Measurements from ENCODE around the gene RASGEF1B. TPM values are rescaled to one million over a fixed set of nuclear protein-coding genes. Genes with fewer than 3 reads are reported as not detected.
A peak's percentile ranks its signal among the peaks of the same experiment; 100 is the strongest.

Gene RASGEF1B
- total RNA-seq, 6 experiments from 2014 or later = 22.9 to 51.9 (median 25.8) TPM

DNA sequence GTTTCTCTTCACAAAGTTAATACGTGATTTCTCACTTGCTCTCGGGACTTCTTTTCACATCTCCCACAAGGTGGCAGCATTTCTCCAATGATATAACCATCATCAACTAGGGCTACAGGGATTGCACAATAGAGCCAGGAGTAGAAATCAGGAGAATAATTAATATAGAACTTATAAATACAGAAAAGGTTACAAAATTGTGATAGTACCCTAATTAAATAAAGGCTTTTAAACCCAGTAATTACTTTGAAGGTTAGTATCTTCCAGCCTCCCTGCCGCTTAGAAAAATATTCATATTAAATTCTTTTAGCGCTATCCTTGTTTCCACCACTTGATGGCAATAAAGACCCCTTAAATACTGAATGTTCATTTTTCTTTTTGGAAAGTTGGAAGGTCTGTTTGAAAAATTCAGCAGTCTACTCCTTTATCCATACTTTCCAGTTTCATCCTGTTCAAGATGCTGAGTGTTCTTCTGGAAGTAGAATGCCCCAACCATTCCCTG is 65.8 kb downstream of the RASGEF1B start:
- intact Hi-C loops (cut with DNase I) = loop anchor here (5.0 to 10.0 kb wide), 2 partner anchors 799 to 861 kb away; no protein-coding TSS in a partner anchor
- 1% methylated on average over 4 of the region's 4 CpGs for WGBS (ENCODE audit: insufficient coverage, low coverage, low lambda C conversion rate, missing lambda C conversion rate)

DNA sequence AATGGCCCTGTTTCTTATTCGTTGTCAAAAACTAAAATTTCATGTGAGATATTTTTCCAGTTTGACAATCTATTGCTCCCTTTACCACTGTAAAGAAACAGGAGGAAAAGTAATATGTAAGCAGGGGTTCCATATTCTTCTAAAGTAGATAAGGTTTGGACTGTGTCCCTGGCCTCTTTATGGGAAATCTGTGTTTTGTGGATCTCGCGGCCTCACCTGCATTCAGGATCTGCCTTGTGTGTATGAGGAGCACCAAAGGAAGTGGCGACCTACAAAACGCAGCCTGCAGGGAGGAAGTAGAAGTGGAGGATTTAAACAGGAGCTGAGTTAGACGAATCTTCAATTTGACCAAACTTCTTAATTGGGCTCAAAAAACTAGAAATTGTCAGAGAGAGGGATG is 67.0 kb downstream of the RASGEF1B start:
- intact Hi-C loops (cut with DNase I) = loop anchor here (5.0 to 10.0 kb wide), 2 partner anchors 800 to 863 kb away; no protein-coding TSS in a partner anchor
- no peak overlapping the region for H3K4me3 ChIP-seq
- DNase-seq (no peak), ATAC-seq (no peak)
- H3K4me1 ChIP-seq = no peaks in the 10 kb centered on the region
- TF ChIP-seq, protein P1, sequence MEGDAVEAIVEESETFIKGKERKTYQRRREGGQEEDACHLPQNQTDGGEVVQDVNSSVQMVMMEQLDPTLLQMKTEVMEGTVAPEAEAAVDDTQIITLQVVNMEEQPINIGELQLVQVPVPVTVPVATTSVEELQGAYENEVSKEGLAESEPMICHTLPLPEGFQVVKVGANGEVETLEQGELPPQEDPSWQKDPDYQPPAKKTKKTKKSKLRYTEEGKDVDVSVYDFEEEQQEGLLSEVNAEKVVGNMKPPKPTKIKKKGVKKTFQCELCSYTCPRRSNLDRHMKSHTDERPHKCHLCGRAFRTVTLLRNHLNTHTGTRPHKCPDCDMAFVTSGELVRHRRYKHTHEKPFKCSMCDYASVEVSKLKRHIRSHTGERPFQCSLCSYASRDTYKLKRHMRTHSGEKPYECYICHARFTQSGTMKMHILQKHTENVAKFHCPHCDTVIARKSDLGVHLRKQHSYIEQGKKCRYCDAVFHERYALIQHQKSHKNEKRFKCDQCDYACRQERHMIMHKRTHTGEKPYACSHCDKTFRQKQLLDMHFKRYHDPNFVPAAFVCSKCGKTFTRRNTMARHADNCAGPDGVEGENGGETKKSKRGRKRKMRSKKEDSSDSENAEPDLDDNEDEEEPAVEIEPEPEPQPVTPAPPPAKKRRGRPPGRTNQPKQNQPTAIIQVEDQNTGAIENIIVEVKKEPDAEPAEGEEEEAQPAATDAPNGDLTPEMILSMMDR (IDR thresholded peaks at IDR 0.05) = no peak
- TF ChIP-seq POLR2A (IDR thresholded peaks at IDR 0.05) = no peak
- H3K27ac ChIP-seq = no peak overlapping the region
- no peaks in the 10 kb centered on the region for H3K27me3 ChIP-seq
- 65% methylated on average over 6 of the region's 6 CpGs for WGBS (ENCODE audit: insufficient coverage, low coverage, low lambda C conversion rate, missing lambda C conversion rate)
- H3K36me3 ChIP-seq = no peaks in the 10 kb centered on the region
- H3K9me3 ChIP-seq = no peaks in the 10 kb centered on the region

More for the DNA sequence above, 65.8 kb downstream of the RASGEF1B start:
- peak in 1 of 3 donors; percentile 54 for DNase-seq
- no peaks in the 10 kb centered on the region for H3K27me3 ChIP-seq
- H3K27ac ChIP-seq = no peak overlapping the region
- peak; percentile 90 to 97 (median 94) for ATAC-seq
- H3K4me1 ChIP-seq = no peaks in the 10 kb centered on the region
- H3K36me3 ChIP-seq = no peaks in the 10 kb centered on the region
- peak overlapping the region in 1 of 3 donors; percentile 12 for H3K4me3 ChIP-seq
- TF ChIP-seq, protein P1 (IDR thresholded peaks at IDR 0.05) = peak; percentile 71 to 93 (median 80)
- TF ChIP-seq POLR2A (IDR thresholded peaks at IDR 0.05) = no peak
- no peaks in the 10 kb centered on the region for H3K9me3 ChIP-seq

DNA sequence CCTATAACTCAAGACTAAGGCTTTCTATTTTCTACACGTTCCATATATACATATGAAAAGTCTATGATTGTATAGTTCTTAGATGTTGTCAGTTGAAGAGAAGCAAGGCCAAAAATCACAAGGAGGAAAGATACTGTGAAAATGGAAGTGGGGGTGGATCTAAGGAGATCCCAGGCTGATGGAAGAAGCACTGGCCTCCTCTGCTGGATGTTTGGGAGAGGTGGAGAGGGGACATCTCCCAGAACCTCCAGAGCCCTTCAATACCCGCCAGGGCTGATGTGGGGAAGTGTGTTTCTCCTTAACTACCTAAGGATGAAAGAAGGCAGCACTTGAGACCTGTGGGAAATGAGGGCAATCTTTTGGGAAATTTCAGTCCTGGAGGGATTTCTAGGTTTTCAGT is 67.4 kb downstream of the RASGEF1B start:
- Histone ChIP-seq H3K27ac (no peak overlapping the region), H3K4me3 (no peak overlapping the region), H3K27me3 (no peaks in the 10 kb centered on the region), H3K4me1 (no peaks in the 10 kb centered on the region), H3K9me3 (no peaks in the 10 kb centered on the region), H3K36me3 (no peaks in the 10 kb centered on the region)
- intact Hi-C loops (cut with DNase I) = loop anchor here in 1 of 2 donors (10.0 kb wide), 1 partner anchor 801 kb away; no protein-coding TSS in a partner anchor
- ATAC-seq = no peak
- WGBS (ENCODE audit: insufficient coverage, low coverage, low lambda C conversion rate, missing lambda C conversion rate) = 50% methylated on average over 1 of the region's 2 CpGs
- DNase-seq = no peak
- TF ChIP-seq, protein P1 (IDR thresholded peaks at IDR 0.05) = no peak
- no peak for TF ChIP-seq POLR2A (IDR thresholded peaks at IDR 0.05)

DNA sequence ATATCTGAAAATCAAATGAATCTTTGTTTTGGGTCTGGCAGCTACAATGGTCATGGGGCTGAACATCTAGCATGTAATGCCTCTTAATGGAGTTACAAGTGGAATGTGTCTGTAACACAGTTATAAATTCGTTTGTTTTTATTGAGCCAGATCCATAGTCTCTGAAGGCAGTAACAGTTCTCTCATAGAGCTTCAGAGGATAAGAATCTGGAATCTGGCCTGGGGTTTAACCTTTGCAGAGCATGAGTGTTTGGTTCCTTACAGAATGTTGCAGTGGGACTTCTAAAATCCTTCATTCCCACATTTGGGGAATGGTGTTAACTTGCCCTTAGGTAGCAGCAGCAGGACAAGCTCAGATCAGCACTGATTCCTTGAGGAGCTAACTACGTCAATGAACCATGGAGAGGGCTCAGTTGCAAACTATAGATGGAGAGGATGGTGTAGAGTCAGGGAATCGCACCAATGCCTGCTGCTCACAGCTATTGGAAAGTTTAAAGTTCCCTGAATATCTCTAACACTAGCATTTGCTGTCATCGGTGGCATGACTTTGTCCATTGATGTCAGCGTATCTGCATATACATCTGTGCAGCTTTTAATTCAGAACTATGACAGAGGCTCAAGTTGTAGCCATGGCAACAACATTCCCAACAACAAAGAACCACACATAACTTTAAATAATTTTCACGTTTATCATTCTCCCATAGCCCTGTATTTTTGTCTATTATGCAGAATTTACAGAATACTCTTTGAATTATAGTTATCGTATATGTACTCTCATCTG is 72.2 kb downstream of the RASGEF1B start:
- H3K4me1 ChIP-seq = no peaks in the 10 kb centered on the region
- DNase-seq (no peak), ATAC-seq (no peak)
- H3K4me3 ChIP-seq = no peak overlapping the region
- intact Hi-C loops (cut with DNase I) = loop anchor here in 1 of 2 donors (10.0 kb wide), 1 partner anchor 805 kb away; no protein-coding TSS in a partner anchor
- no peaks in the 10 kb centered on the region for H3K27me3 ChIP-seq
- H3K36me3 ChIP-seq = no peaks in the 10 kb centered on the region
- no peaks in the 10 kb centered on the region for H3K9me3 ChIP-seq
- WGBS (ENCODE audit: insufficient coverage, low coverage, low lambda C conversion rate, missing lambda C conversion rate) = 68% methylated on average over 6 of the region's 7 CpGs
- H3K27ac ChIP-seq = no peak overlapping the region
- TF ChIP-seq POLR2A (IDR thresholded peaks at IDR 0.05) = no peak
- TF ChIP-seq, protein P1 (IDR thresholded peaks at IDR 0.05) = no peak

Measured in right lobe of liver (tissue), 6 donors.